GM23248 (cell line): Measurements from ENCODE around the gene POP4.

Experiments
- EZH2 ChIP-seq: fragments of 200-600 bp; sonication (generic); IDR thresholded peaks from 2 replicates; pipeline ENCODE4 v1.6.1; 2018; ENCODE audit warnings: antibody characterized with exemption, mild to moderate bottlenecking; ENCODE audit not compliant: insufficient read depth, poor library complexity, severe bottlenecking
- EZH2phosphoT487 ChIP-seq: fragments of 200-600 bp; sonication (generic); IDR thresholded peaks from 2 replicates; pipeline ENCODE4 v1.6.1; 2018; ENCODE audit warnings: antibody characterized with exemption, moderate library complexity, mild to moderate bottlenecking, low read depth; ENCODE audit not compliant: insufficient read depth

GRCh38 chr19:29559743-29560142 is 46.3 kb upstream of the POP4 start:
- TF ChIP-seq EZH2phosphoT487 = no peak
- no peak for TF ChIP-seq EZH2
